AG04449 (cell line): ENCODE measurements around the gene PCDHGA8.
A peak's percentile ranks its signal among the peaks of the same experiment; 100 is the strongest.

Experiments
- CTCF ChIA-PET: fragments of 350-600 bp; formaldehyde crosslinking; extraction: SDS; loops from one replicate; lab custom pipeline; 2021; ENCODE audit warnings: antibody characterized with exemption; lab: Yijun Ruan, JAX
- POLR2A ChIA-PET: fragments of 400-600, 350-600 bp; formaldehyde crosslinking; extraction: SDS; loops from one replicate; lab custom pipeline; 2020; ENCODE audit warnings: antibody characterized with exemption, inconsistent platforms; lab: Yijun Ruan, JAX
- DNase-seq: peaks from one replicate; pipeline ENCODE4 v3.0.0-alpha.2; 2010; ENCODE audit warnings: low read depth, low spot score
- H3K4me3 ChIP-seq: 2 replicates; pipeline ENCODE4 v1.5.1; 2011; ENCODE audit warnings: low read depth, mild to moderate bottlenecking, control low read depth, low read length
- CTCF ChIP-seq: IDR thresholded peaks from one replicate; pipeline ENCODE4 v1.5.1; 2011; ENCODE audit warnings: mild to moderate bottlenecking, moderate library complexity, low read length, control low read depth, inconsistent platforms; ENCODE audit not compliant: insufficient read depth; ENCODE audit errors: missing control alignments

The PCDHGA8 gene

GRCh38 chr5:141349917-141350619 is 42.4 kb upstream of the PCDHGA8 start, which contains the start of gene PCDHGB1:
PCDHGB1 (plus strand) TSS chr5:141350099; CDS start chr5:141350261, 162 bp downstream.
- CTCF ChIA-PET: interaction anchor here (0.6 to 10.4 kb wide), 20 partner anchors 8 to 228 kb away, joined by 3 to 134 read pairs (median 6); partner anchors contain the start of genes PCDHGA1, PCDHGA2, PCDHGA5 and PCDHGA8
- peak within 1 kb of the TSS; percentile 39 for H3K4me3 ChIP-seq
- no peak for DNase-seq
- POLR2A ChIA-PET: no interaction called here
- peak; percentile 50 for TF ChIP-seq CTCF

- no peak for DNase-seq
- H3K4me3 ChIP-seq: no peak overlapping the region
- POLR2A ChIA-PET: no interaction called here
- no peak for TF ChIP-seq CTCF
- CTCF ChIA-PET: interaction anchor here (2.4 to 10.4 kb wide), 6 partner anchors 22 to 215 kb away, joined by 6 to 134 read pairs (median 21); partner anchors contain the start of gene PCDHGA1
These were observed 40.8 kb upstream of the PCDHGA8 start for GRCh38 chr5:141351591-141351990.

GRCh38 chr5:141354900-141355469 is 37.4 kb upstream of the PCDHGA8 start, which contains the start of gene PCDHGA4:
PCDHGA4 (plus strand) TSS chr5:141355021; CDS start chr5:141355108, 87 bp downstream.
- peak within 1 kb of the TSS; percentile 45 for H3K4me3 ChIP-seq
- no peak for DNase-seq
- CTCF ChIA-PET: interaction anchor here (1.0 to 3.7 kb wide), 17 partner anchors 9 to 212 kb away, joined by 3 to 37 read pairs (median 6); partner anchors contain the start of genes PCDHGA1, PCDHGA2, PCDHGA3 and PCDHGA5

GRCh38 chr5:141355641-141356040 is 36.8 kb upstream of the PCDHGA8 start:
- DNase-seq: no peak
- ChIA-PET CTCF (interaction anchor here (1.0 to 3.7 kb wide), 17 partner anchors 8 to 212 kb away, joined by 3 to 37 read pairs (median 6); partner anchors contain the start of genes PCDHGA1, PCDHGA2, PCDHGA3 and PCDHGA5), POLR2A (no interaction called here)
- H3K4me3 ChIP-seq: no peak overlapping the region; the same call in 1 of the 2 replicates
- TF ChIP-seq CTCF: no peak

More at GRCh38 chr5:141354900-141355469, 37.4 kb upstream of the PCDHGA8 start, which contains the start of gene PCDHGA4:
- POLR2A ChIA-PET: no interaction called here
- peak; percentile 2 for TF ChIP-seq CTCF

GRCh38 chr5:141356133-141356532 is 36.3 kb upstream of the PCDHGA8 start:
- ChIA-PET POLR2A (no interaction called here), CTCF (interaction anchor here (1.0 to 3.7 kb wide), 12 partner anchors 9 to 211 kb away, joined by 3 to 37 read pairs (median 6); partner anchors contain the start of genes PCDHGA2, PCDHGA3 and PCDHGB3)
- DNase-seq: no peak
- no peak for TF ChIP-seq CTCF
- H3K4me3 ChIP-seq: no peak overlapping the region
